ENCODE results near the gene MAP3K1.
A peak's percentile ranks its signal among the peaks of the same experiment; 100 is the strongest.
"Not testable (repeated sequence)": the region's sequence is repeated elsewhere in the genome, so short reads cannot be mapped to it uniquely, and the experiment has no call there.

The MAP3K1 gene

GRCh38 chr5:56814963-56815657 is at the start of gene MAP3K1:
Gene MAP3K1 (plus strand): TSS chr5:56815549. CDS start chr5:56815574, 25 bp downstream.
- H3K4me1 ChIP-seq (ENCODE audit: control insufficient read depth, insufficient read depth, low read length), result peaks cover 16% of the 10 kb centered on the region
- H3K36me3 ChIP-seq (ENCODE audit: control insufficient read depth, insufficient read depth, low read length, severe bottlenecking), result no peaks in the 10 kb centered on the region
- peak; percentile 83 for DNase-seq (ENCODE audit: low read depth)
- no peaks in the 10 kb centered on the region for H3K27me3 ChIP-seq (replicated peaks; ENCODE audit: control insufficient read depth, insufficient read depth, low read length)
- H3K4me3 ChIP-seq (ENCODE audit: low read length), result peak within 1 kb of the TSS; percentile 87
- peak within 1 kb of the TSS; percentile 80 for H3K9ac ChIP-seq (ENCODE audit: low read length)
- no peaks in the 10 kb centered on the region for H3K9me3 ChIP-seq (ENCODE audit: control insufficient read depth, low read length)

GRCh38 chr5:56766926-56767325 is 48.4 kb upstream of the MAP3K1 start:
- H3K4me1 ChIP-seq (ENCODE audit: control insufficient read depth, insufficient read depth, low read length), result peaks cover 11% of the 10 kb centered on the region

GRCh38 chr5:56769875-56770604 is 45.3 kb upstream of the MAP3K1 start:
- DNase-seq (ENCODE audit: low read depth), result no peak
- Histone ChIP-seq H3K9me3 (ENCODE audit: control insufficient read depth, low read length) (no peaks in the 10 kb centered on the region), H3K27me3 (replicated peaks; ENCODE audit: control insufficient read depth, insufficient read depth, low read length) (peaks cover 8% of the 10 kb centered on the region), H3K9ac (ENCODE audit: low read length) (no peak overlapping the region), H3K4me1 (ENCODE audit: control insufficient read depth, insufficient read depth, low read length) (no peaks in the 10 kb centered on the region), H3K4me3 (ENCODE audit: low read length) (no peak overlapping the region), H3K36me3 (ENCODE audit: control insufficient read depth, insufficient read depth, low read length, severe bottlenecking) (no peaks in the 10 kb centered on the region)

More at GRCh38 chr5:56766926-56767325, 48.4 kb upstream of the MAP3K1 start:
- Histone ChIP-seq H3K36me3 (ENCODE audit: control insufficient read depth, insufficient read depth, low read length, severe bottlenecking) (no peaks in the 10 kb centered on the region), H3K27me3 (replicated peaks; ENCODE audit: control insufficient read depth, insufficient read depth, low read length) (peaks cover 4% of the 10 kb centered on the region), H3K9me3 (ENCODE audit: control insufficient read depth, low read length) (no peaks in the 10 kb centered on the region), H3K4me3 (ENCODE audit: low read length) (no peak overlapping the region), H3K9ac (ENCODE audit: low read length) (no peak overlapping the region)
- no peak for DNase-seq (ENCODE audit: low read depth)

- H3K9me3 ChIP-seq (ENCODE audit: control insufficient read depth, low read length), result no peaks in the 10 kb centered on the region
- H3K27me3 ChIP-seq (replicated peaks; ENCODE audit: control insufficient read depth, insufficient read depth, low read length), result peaks cover 8% of the 10 kb centered on the region
- H3K4me1 ChIP-seq (ENCODE audit: control insufficient read depth, insufficient read depth, low read length), result no peaks in the 10 kb centered on the region
- no peak for DNase-seq (ENCODE audit: low read depth)
- no peaks in the 10 kb centered on the region for H3K36me3 ChIP-seq (ENCODE audit: control insufficient read depth, insufficient read depth, low read length, severe bottlenecking)
- no peak overlapping the region for H3K4me3 ChIP-seq (ENCODE audit: low read length)
- H3K9ac ChIP-seq (ENCODE audit: low read length), result no peak overlapping the region
These were observed 42.6 kb upstream of the MAP3K1 start for GRCh38 chr5:56772767-56773166.

GRCh38 chr5:56774957-56775356 is 40.4 kb upstream of the MAP3K1 start:
- Histone ChIP-seq H3K4me3 (ENCODE audit: low read length) (no peak overlapping the region), H3K27me3 (replicated peaks; ENCODE audit: control insufficient read depth, insufficient read depth, low read length) (peaks cover 8% of the 10 kb centered on the region), H3K9ac (ENCODE audit: low read length) (no peak overlapping the region), H3K9me3 (ENCODE audit: control insufficient read depth, low read length) (no peaks in the 10 kb centered on the region), H3K4me1 (ENCODE audit: control insufficient read depth, insufficient read depth, low read length) (no peaks in the 10 kb centered on the region), H3K36me3 (ENCODE audit: control insufficient read depth, insufficient read depth, low read length, severe bottlenecking) (no peaks in the 10 kb centered on the region)
- DNase-seq (ENCODE audit: low read depth), result no peak

GRCh38 chr5:56776212-56776846 is 39.0 kb upstream of the MAP3K1 start:
- H3K4me1 ChIP-seq (ENCODE audit: control insufficient read depth, insufficient read depth, low read length); H3K27me3 ChIP-seq (replicated peaks; ENCODE audit: control insufficient read depth, insufficient read depth, low read length); H3K9me3 ChIP-seq (ENCODE audit: control insufficient read depth, low read length); H3K36me3 ChIP-seq (ENCODE audit: control insufficient read depth, insufficient read depth, low read length, severe bottlenecking); DNase-seq (ENCODE audit: low read depth); H3K9ac ChIP-seq (ENCODE audit: low read length); H3K4me3 ChIP-seq (ENCODE audit: low read length): not testable (repeated sequence)

GRCh38 chr5:56783261-56783660 is 32.1 kb upstream of the MAP3K1 start:
- DNase-seq (ENCODE audit: low read depth), result no peak
- Histone ChIP-seq H3K36me3 (ENCODE audit: control insufficient read depth, insufficient read depth, low read length, severe bottlenecking) (no peaks in the 10 kb centered on the region), H3K27me3 (replicated peaks; ENCODE audit: control insufficient read depth, insufficient read depth, low read length) (no peaks in the 10 kb centered on the region), H3K9ac (ENCODE audit: low read length) (no peak overlapping the region), H3K9me3 (ENCODE audit: control insufficient read depth, low read length) (no peaks in the 10 kb centered on the region), H3K4me1 (ENCODE audit: control insufficient read depth, insufficient read depth, low read length) (no peaks in the 10 kb centered on the region), H3K4me3 (ENCODE audit: low read length) (no peak overlapping the region)

- Histone ChIP-seq H3K9ac (ENCODE audit: low read length) (no peak overlapping the region), H3K36me3 (ENCODE audit: control insufficient read depth, insufficient read depth, low read length, severe bottlenecking) (no peaks in the 10 kb centered on the region), H3K9me3 (ENCODE audit: control insufficient read depth, low read length) (no peaks in the 10 kb centered on the region), H3K4me3 (ENCODE audit: low read length) (no peak overlapping the region), H3K4me1 (ENCODE audit: control insufficient read depth, insufficient read depth, low read length) (no peaks in the 10 kb centered on the region), H3K27me3 (replicated peaks; ENCODE audit: control insufficient read depth, insufficient read depth, low read length) (no peaks in the 10 kb centered on the region)
- DNase-seq (ENCODE audit: low read depth), result no peak
These were observed 29.0 kb upstream of the MAP3K1 start for GRCh38 chr5:56786346-56786745.

- H3K9me3 ChIP-seq (ENCODE audit: control insufficient read depth, low read length), result no peaks in the 10 kb centered on the region
- no peak for DNase-seq (ENCODE audit: low read depth)
- H3K9ac ChIP-seq (ENCODE audit: low read length), result no peak overlapping the region
- H3K27me3 ChIP-seq (replicated peaks; ENCODE audit: control insufficient read depth, insufficient read depth, low read length), result no peaks in the 10 kb centered on the region
- no peak overlapping the region for H3K4me3 ChIP-seq (ENCODE audit: low read length)
- no peaks in the 10 kb centered on the region for H3K36me3 ChIP-seq (ENCODE audit: control insufficient read depth, insufficient read depth, low read length, severe bottlenecking)
- H3K4me1 ChIP-seq (ENCODE audit: control insufficient read depth, insufficient read depth, low read length), result no peaks in the 10 kb centered on the region
These were observed 24.0 kb upstream of the MAP3K1 start for GRCh38 chr5:56791396-56791795.

GRCh38 chr5:56798521-56798920 is 16.8 kb upstream of the MAP3K1 start:
- Histone ChIP-seq H3K9ac (ENCODE audit: low read length) (no peak overlapping the region), H3K27me3 (replicated peaks; ENCODE audit: control insufficient read depth, insufficient read depth, low read length) (peaks cover 4% of the 10 kb centered on the region), H3K36me3 (ENCODE audit: control insufficient read depth, insufficient read depth, low read length, severe bottlenecking) (no peaks in the 10 kb centered on the region), H3K4me1 (ENCODE audit: control insufficient read depth, insufficient read depth, low read length) (no peaks in the 10 kb centered on the region), H3K9me3 (ENCODE audit: control insufficient read depth, low read length) (no peaks in the 10 kb centered on the region), H3K4me3 (ENCODE audit: low read length) (no peak overlapping the region)
- no peak for DNase-seq (ENCODE audit: low read depth)

- H3K27me3 ChIP-seq (replicated peaks; ENCODE audit: control insufficient read depth, insufficient read depth, low read length), result peaks cover 4% of the 10 kb centered on the region
- H3K9me3 ChIP-seq (ENCODE audit: control insufficient read depth, low read length), result no peaks in the 10 kb centered on the region
- DNase-seq (ENCODE audit: low read depth), result no peak
- H3K4me3 ChIP-seq (ENCODE audit: low read length), result no peak overlapping the region
- H3K36me3 ChIP-seq (ENCODE audit: control insufficient read depth, insufficient read depth, low read length, severe bottlenecking), result no peaks in the 10 kb centered on the region
- no peak overlapping the region for H3K9ac ChIP-seq (ENCODE audit: low read length)
- no peaks in the 10 kb centered on the region for H3K4me1 ChIP-seq (ENCODE audit: control insufficient read depth, insufficient read depth, low read length)
These were observed 15.2 kb upstream of the MAP3K1 start for GRCh38 chr5:56800186-56800585.
